Naive thymus-derived CD8-positive, alpha-beta T cell (primary cell): ENCODE measurements around the gene PHKG2. TPM values are rescaled to one million over a fixed set of nuclear protein-coding genes. Genes with fewer than 3 reads are reported as not detected.
A peak's percentile ranks its signal among the peaks of the same experiment; 100 is the strongest.
"Not testable (repeated sequence)": the region's sequence is repeated elsewhere in the genome, so short reads cannot be mapped to it uniquely, and the experiment has no call there.

ENCODE experiments used
- ATAC-seq, 2 donors: fragments of 150-1000 bp; cut with Tn5 transposase in 1 of 2; sonication (Bioruptor Pico), chemical (Tn5 transposase) in 1 of 2; 1 replicate in 1 of 2; 2 replicates in 1 of 2; pipeline ENCODE4 v1.10.0; 2021; ENCODE audit warnings: mild to moderate bottlenecking in 2 of 2, moderate library complexity in 2 of 2
- POLR2A ChIA-PET: fragments of 350-600 bp; sonication (Branson Sonifier 250); formaldehyde crosslinking; loops from one replicate; lab custom pipeline; 2021; ENCODE audit warnings: antibody characterized with exemption; lab: Charles Lee
- DNase-seq, 10 donors: peaks; one replicate each; pipeline versions ENCODE4 v3.0.0 to v3.0.0-alpha.2; 2020 to 2022
- H3K27ac Mint-ChIP-seq, 10 donors: one replicate each; pipeline ENCODE4 v1.8.0; 2020 to 2022; ENCODE audit warnings: mild to moderate bottlenecking in 10 of 10, mixed read lengths in 10 of 10, moderate library complexity in 4 of 10, inconsistent platforms in 1 of 10
- H3K27me3 Mint-ChIP-seq, 5 donors: one replicate each; pipeline ENCODE4 v1.8.0; 2021 to 2022; ENCODE audit warnings: mixed read lengths in 5 of 5
- H3K36me3 Mint-ChIP-seq, 3 donors: one replicate each; pipeline ENCODE4 v1.8.0; 2020 to 2022; ENCODE audit warnings: mixed read lengths in 3 of 3, mild to moderate bottlenecking in 2 of 3, inconsistent platforms in 1 of 3
- H3K4me1 Mint-ChIP-seq, 4 donors: one replicate each; pipeline ENCODE4 v1.8.0; 2021 to 2022; ENCODE audit warnings: mixed read lengths in 4 of 4
- H3K4me3 Mint-ChIP-seq, 10 donors: one replicate each; pipeline ENCODE4 v1.8.0; 2020 to 2022; ENCODE audit warnings: mild to moderate bottlenecking in 10 of 10, mixed read lengths in 10 of 10, moderate library complexity in 6 of 10, inconsistent platforms in 1 of 10
- H3K9me3 Mint-ChIP-seq, 9 donors: one replicate each; pipeline ENCODE4 v1.8.0; 2020 to 2022; ENCODE audit warnings: mixed read lengths in 9 of 9, mild to moderate bottlenecking in 3 of 9, inconsistent platforms in 1 of 9, moderate library complexity in 1 of 9
- polyA plus RNA-seq, 3 donors: library from polyadenylated mRNA; unstranded; fragments of 300-500 nt; fragmentation: Illumina TruSeq; gene quantifications; one replicate each; pipeline ENCODE4 v1.2.3, GENCODE V29; 2021
- total RNA-seq, 8 experiments: library from RNA in 2 of 8; stranded (reverse) in 2 of 8; gene quantifications; one replicate each; pipeline ENCODE4 v1.2.3 and lab custom pipeline; 2021 to 2026

The PHKG2 gene, protein sequence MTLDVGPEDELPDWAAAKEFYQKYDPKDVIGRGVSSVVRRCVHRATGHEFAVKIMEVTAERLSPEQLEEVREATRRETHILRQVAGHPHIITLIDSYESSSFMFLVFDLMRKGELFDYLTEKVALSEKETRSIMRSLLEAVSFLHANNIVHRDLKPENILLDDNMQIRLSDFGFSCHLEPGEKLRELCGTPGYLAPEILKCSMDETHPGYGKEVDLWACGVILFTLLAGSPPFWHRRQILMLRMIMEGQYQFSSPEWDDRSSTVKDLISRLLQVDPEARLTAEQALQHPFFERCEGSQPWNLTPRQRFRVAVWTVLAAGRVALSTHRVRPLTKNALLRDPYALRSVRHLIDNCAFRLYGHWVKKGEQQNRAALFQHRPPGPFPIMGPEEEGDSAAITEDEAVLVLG
- total RNA-seq = 10 to 100 TPM; 50.2 to 53.7 TPM
- 10 to 100 TPM; 39.7 to 43.1 (median 40.6) TPM for polyA plus RNA-seq
- 17.7 to 36.0 (median 23.2) reads per million in 6 experiments for total RNA-seq (lab: John Stamatoyannopoulos, UW)

DNA sequence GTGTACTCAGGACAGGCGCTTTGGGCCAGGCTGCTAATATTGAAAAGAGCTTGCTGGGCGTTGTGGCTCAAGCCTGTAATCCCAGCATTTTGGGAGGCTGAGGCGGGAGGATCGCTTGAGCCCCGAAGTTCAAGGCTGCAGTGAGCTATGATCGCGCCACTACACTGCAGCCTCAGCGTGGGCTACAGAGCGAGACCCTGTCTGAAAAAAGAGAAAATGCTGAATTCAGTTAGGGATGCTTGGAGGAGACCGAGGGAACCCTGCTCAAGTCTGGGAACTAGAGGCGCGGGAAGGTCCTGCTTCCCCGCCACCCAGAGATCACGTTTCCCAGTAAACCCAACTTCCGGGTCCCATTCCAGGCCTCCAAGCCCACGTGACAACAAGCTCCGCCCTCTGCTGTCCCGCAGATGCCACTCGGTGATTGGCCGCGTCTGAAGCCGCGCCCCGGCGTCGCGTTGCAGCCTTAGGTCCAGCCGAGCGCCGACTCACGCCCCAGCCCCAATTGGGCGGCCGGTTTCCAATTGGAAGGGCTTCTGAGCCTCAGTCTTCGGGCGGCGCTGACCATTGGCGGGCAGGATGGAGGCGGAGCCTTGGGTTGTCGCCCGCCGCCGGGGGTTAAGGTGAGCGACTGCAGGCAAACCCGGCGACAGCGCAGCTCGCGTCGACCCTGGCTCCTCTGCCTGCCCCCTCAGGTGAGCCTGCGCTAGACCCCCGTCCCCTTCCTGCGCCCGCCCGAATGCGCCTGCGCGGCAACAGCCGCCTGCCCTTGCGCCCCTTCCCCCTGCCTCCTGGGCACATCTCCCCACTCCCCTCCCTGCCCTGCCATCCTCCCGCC, at the start of gene PHKG2:
Gene PHKG2 (plus strand): TSS at position 627 of the 835 bp plus-strand sequence. CDS start 396 bp downstream, outside the sequence.
- Mint-ChIP-seq H3K27me3 (no peaks in the 10 kb centered on the region), H3K4me3 (peak within 1 kb of the TSS; percentile 84 to 95 (median 91)), H3K36me3 (peaks cover 0 to 36% (median 2%) of the 10 kb centered on the region in 3 donors), H3K9me3 (no peaks in the 10 kb centered on the region), H3K27ac (peak within 1 kb of the TSS; percentile 81 to 94 (median 91)), H3K4me1 (peaks cover 20 to 36% (median 27%) of the 10 kb centered on the region in 4 donors)
- ATAC-seq = peak; percentile 97
- POLR2A ChIA-PET = interaction anchor here (0.6 to 2.1 kb wide), 29 partner anchors 9 to 1098 kb away, joined by 3 to 11 read pairs (median 4); partner anchors contain the start of genes PRR14 and SRCAP
- peak; percentile 89 to 97 (median 94) for DNase-seq

DNA sequence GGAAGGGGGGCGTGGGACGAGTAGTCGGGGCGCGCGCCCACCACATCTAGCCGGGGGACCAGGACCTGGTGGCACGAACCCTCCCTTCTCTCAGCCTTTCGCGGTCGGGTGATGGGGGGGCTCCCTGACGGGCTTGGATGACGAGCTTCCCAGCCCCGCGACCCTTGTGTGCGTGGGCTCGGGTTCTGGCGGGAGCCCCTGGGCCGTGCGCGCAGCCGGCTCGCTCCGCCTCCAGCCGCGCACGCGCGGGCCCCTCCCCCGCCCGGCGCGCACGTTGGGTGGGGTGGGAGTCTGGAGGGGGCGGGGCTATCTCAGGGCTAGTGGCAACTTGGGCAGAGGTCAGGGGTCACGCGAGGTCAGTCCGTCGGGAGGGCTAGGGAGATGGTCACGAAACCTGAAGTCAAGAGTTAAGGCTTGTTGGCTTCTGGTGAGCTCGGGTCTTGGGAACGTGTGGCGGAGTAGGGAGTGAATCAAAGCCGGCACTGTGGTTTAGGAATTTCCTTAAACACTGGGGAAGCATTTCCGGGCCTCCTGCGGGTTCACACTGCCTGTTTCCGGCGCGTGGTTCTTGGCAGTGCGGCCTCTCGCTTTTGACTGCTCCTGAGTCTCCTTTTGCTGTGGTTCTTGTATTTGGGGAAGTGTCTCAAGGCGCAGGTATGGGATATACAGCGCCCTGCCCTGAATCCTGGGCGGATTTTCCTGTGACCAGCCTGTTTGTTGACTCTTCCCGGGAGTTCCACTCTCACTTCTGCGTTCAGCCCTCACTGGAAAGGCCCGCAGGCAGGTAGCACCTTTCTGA, 49.2 kb upstream of the PHKG2 start, which contains the start of gene SRCAP:
Gene SRCAP (plus strand): TSS at position 356 of the 799 bp plus-strand sequence. CDS start 1,654 bp downstream, outside the sequence.
- peak within 1 kb of the TSS; percentile 99 to 100 (median 100) for H3K27ac Mint-ChIP-seq
- H3K36me3 Mint-ChIP-seq = peaks cover 0 to 36% (median 6%) of the 10 kb centered on the region in 3 donors
- H3K4me1 Mint-ChIP-seq = peaks cover 11 to 39% (median 33%) of the 10 kb centered on the region in 4 donors
- no peaks in the 10 kb centered on the region for H3K9me3 Mint-ChIP-seq
- H3K4me3 Mint-ChIP-seq = peak within 1 kb of the TSS; percentile 93 to 98 (median 96)
- ATAC-seq (no peak), DNase-seq (peak in 6 of 10 donors; percentile 74 to 89 (median 78))
- POLR2A ChIA-PET = interaction anchor here (0.7 to 2.2 kb wide), 10 partner anchors 9 to 634 kb away, joined by 3 to 10 read pairs (median 4); partner anchors contain the start of genes ALDOA, FBRS, PHKG2 and PRR14
- H3K27me3 Mint-ChIP-seq = no peaks in the 10 kb centered on the region

DNA sequence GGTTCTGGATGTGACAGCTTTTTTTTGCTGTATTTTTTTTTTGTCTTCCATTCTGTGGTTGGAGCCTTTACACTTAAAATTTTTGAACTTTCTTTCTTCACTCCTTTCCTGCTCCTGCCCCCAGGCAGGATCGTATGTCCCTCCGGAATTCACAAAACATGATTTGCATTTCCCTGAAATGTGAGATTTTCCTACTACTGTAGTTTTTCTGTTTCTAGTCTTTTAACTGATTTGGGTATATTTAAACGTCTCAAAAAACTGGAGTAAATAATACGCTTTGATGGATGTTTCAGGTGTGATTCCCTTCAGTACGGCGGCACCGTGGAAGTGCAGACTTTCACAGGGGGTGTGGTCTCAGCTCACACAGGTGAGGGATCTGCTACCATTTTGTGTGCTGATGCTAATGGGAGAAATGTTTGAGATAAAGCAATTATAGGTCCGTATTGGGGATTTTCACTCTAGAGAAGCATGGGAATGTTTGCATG, 48.6 kb upstream of the PHKG2 start:
- no peak for DNase-seq
- H3K36me3 Mint-ChIP-seq = peaks cover 0 to 43% (median 9%) of the 10 kb centered on the region in 3 donors
- H3K9me3 Mint-ChIP-seq = no peaks in the 10 kb centered on the region
- ATAC-seq = no peak
- no peaks in the 10 kb centered on the region for H3K27me3 Mint-ChIP-seq
- peak overlapping the region; percentile 89 to 100 (median 100) for H3K27ac Mint-ChIP-seq
- peak overlapping the region; percentile 93 to 98 (median 96) for H3K4me3 Mint-ChIP-seq
- H3K4me1 Mint-ChIP-seq = peaks cover 11 to 37% (median 32%) of the 10 kb centered on the region in 4 donors
- POLR2A ChIA-PET = interaction anchor here (0.9 to 2.2 kb wide), 7 partner anchors 9 to 128 kb away, joined by 3 to 10 read pairs (median 6); partner anchors contain the start of genes FBRS, PRR14 and ZNF688

DNA sequence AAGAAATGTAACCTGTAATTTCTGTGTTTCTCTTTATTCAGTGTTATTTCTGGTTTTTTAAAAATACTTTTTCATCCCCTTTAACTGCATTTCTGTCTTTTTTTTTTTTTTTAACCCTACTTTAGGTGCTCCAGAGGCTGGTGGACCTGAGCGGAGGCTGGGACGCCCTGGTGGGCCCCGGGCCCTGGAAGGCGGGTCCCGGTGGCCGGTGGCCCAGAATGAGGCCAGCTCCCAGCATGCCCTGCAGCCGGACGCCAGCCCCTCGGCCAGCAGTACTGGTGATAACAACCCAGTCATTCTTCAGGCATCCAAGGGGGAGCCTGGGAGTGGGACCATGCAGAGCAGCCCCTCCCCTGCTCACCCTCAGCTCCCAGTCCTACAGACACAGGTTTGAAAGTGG, 47.7 kb upstream of the PHKG2 start:
- H3K4me1 Mint-ChIP-seq = peaks cover 11 to 33% (median 29%) of the 10 kb centered on the region in 4 donors
- H3K4me3 Mint-ChIP-seq = peak overlapping the region in 3 of 10 donors; percentile 93 to 98 (median 94)
- no peak for DNase-seq
- no peaks in the 10 kb centered on the region for H3K9me3 Mint-ChIP-seq
- H3K27me3 Mint-ChIP-seq = no peaks in the 10 kb centered on the region
- peak overlapping the region in 5 of 10 donors; percentile 33 to 100 (median 98) for H3K27ac Mint-ChIP-seq
- POLR2A ChIA-PET = interaction anchor here (0.6 to 2.2 kb wide), 2 partner anchors 129 to 156 kb away, joined by 4 to 10 read pairs; partner anchors contain the start of gene ZNF688
- H3K36me3 Mint-ChIP-seq = peaks cover 0 to 48% (median 9%) of the 10 kb centered on the region in 3 donors
- no peak for ATAC-seq

DNA sequence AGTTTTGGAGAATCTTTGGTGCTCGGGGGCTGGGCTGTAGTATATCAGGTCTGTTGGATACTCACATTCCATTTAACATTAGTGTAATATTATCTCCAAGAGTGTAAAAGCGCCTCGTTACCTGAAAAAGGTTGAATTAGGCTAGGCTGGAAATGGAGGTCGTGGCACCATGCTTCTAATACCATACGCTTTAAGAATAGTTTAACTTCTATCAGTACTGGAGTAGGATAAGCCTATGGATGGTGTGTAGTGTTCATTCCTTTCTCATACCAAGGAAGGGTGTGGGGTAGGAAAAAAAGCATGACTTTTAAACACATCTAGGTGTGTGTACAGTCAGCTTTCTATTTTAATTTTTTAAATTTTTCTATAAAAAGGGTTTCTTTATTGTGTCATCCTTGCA, 47.3 kb upstream of the PHKG2 start:
- Mint-ChIP-seq H3K27me3 (no peaks in the 10 kb centered on the region), H3K4me1 (peaks cover 11 to 33% (median 29%) of the 10 kb centered on the region in 4 donors), H3K4me3 (peak overlapping the region in 3 of 10 donors; percentile 7 to 55 (median 18)), H3K27ac (peak overlapping the region in 2 of 10 donors; percentile 51 to 68), H3K9me3 (no peaks in the 10 kb centered on the region), H3K36me3 (peaks cover 0 to 52% (median 9%) of the 10 kb centered on the region in 3 donors)
- ATAC-seq = no peak
- no peak for DNase-seq
- POLR2A ChIA-PET = interaction anchor here (2.2 kb wide), 1 partner anchor 129 kb away, joined by 10 read pairs; the partner anchor contains the start of gene ZNF688

DNA sequence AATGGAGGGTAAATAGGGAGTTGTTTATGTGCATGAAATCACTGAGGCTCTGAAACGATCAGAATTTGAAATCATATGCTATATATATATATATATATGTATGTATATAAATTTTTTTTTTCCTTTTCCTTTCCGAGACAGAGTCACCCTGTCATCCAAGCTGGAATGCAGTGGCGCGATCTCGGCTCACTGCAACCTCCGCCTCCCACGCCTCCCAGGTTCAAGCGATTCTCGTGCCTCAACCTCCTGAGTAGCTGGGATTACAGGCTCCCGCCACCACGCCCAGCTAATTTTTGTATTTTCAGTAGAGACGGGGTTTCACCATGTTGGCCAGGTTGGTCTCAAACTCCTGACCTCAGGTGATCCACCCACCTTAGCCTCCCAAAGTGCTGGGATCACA, 45.2 kb upstream of the PHKG2 start:
- H3K27me3 Mint-ChIP-seq, ATAC-seq, H3K9me3 Mint-ChIP-seq, DNase-seq: not testable (repeated sequence)
- POLR2A ChIA-PET = interaction anchor here (0.6 kb wide), 1 partner anchor 614 kb away, joined by 8 read pairs; no protein-coding TSS in a partner anchor
- Mint-ChIP-seq H3K4me3 (peak overlapping the region in 1 of 10 donors; percentile 34), H3K27ac (peak overlapping the region in 3 of 10 donors; percentile 59 to 75 (median 60)), H3K36me3 (peaks cover 7 to 73% (median 21%) of the 10 kb centered on the region in 3 donors), H3K4me1 (peaks cover 12 to 24% (median 23%) of the 10 kb centered on the region in 4 donors)

DNA sequence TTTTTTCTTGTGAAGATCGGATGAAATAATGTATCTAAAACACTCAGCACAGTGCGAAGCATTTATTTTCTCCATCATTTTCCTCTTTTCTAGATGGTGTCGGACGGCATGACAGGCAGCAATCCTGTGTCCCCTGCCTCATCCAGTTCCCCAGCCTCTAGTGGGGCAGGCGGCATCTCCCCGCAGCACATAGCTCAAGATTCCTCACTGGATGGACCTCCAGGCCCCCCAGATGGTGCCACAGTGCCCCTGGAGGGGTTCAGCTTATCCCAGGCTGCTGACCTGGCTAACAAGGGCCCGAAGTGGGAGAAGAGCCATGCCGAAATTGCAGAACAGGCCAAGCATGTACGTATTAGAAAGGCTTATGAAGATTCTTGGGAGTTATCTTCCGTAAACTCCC, 44.3 kb upstream of the PHKG2 start:
- Mint-ChIP-seq H3K4me3 (no peak overlapping the region), H3K36me3 (peaks cover 7 to 81% (median 21%) of the 10 kb centered on the region in 3 donors), H3K4me1 (peaks cover 12 to 24% (median 22%) of the 10 kb centered on the region in 4 donors), H3K9me3 (no peaks in the 10 kb centered on the region), H3K27me3 (no peaks in the 10 kb centered on the region), H3K27ac (no peak overlapping the region)
- POLR2A ChIA-PET = no interaction called here
- ATAC-seq (no peak), DNase-seq (peak in 1 of 10 donors; percentile 3)

DNA sequence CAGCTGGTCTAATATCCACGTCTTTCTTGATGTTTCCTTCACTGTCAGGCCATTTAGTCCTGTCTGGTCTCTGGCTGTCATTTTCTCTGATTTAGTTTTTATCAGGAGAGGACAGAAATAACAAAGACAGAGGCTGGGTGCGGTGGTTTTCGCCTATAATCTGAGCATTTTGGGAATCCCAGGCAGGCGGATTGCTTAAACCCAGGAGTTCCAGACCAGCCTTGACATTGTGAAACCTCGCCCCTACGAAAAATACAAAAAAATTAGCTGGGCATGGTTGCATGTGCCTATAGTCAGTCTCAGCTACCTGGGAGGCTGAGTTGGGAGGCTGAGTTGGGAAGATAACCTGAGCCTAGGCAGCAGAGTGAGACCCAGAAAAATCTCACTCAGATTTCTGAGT, 42.2 kb upstream of the PHKG2 start:
- DNase-seq (peak in 1 of 10 donors; percentile 24), ATAC-seq (no peak)
- POLR2A ChIA-PET = interaction anchor here (1.1 kb wide), 1 partner anchor 22 kb away, joined by 3 read pairs; no protein-coding TSS in a partner anchor
- Mint-ChIP-seq H3K4me1 (peaks cover 2 to 10% (median 7%) of the 10 kb centered on the region in 4 donors), H3K9me3 (no peaks in the 10 kb centered on the region), H3K27ac (no peak overlapping the region), H3K27me3 (no peaks in the 10 kb centered on the region), H3K36me3 (peaks cover 7 to 91% (median 23%) of the 10 kb centered on the region in 3 donors), H3K4me3 (no peak overlapping the region)

DNA sequence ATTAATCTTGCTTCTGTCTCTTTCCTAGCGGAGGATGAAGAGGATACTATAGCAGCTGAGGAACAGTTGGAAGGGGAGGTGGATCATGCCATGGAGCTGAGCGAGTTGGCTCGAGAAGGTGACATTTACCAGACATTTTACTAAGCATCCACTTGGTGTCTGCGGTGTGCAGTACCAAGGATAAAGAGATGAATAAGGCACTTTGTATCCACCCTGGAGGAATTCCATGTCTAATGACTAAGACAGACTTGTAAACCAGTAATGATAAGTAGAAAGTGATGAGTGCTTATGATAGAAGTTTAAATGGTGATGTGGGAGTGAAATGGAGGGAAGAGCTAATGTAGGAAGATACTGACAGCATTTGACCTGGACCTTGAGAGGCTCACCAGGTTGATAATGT, 37.3 kb upstream of the PHKG2 start:
- Mint-ChIP-seq H3K4me1 (peaks cover 14 to 25% (median 21%) of the 10 kb centered on the region in 4 donors), H3K4me3 (peak overlapping the region in 1 of 10 donors; percentile 22), H3K36me3 (peaks cover 29 to 95% (median 52%) of the 10 kb centered on the region in 3 donors), H3K9me3 (no peaks in the 10 kb centered on the region), H3K27ac (peak overlapping the region in 4 of 10 donors; percentile 11 to 85 (median 44)), H3K27me3 (no peaks in the 10 kb centered on the region)
- DNase-seq = no peak
- POLR2A ChIA-PET = interaction anchor here (0.6 to 1.7 kb wide), 2 partner anchors 9 to 12 kb away, joined by 4 to 6 read pairs; partner anchors contain the start of gene SRCAP
- ATAC-seq = no peak

DNA sequence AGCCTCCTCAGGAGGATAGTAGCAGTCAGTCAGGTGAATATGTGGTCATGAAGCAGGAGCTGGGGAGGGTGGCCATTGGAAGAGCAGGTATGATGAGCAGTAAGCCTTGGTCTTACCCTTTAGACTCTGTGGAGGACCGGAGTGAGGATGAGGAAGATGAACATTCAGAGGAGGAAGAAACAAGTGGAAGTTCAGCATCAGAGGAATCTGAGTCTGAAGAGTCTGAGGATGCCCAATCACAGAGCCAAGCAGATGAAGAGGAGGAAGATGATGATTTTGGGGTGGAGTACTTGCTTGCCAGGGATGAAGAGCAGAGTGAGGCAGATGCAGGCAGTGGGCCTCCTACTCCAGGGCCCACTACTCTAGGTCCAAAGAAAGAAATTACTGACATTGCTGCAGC, 36.5 kb upstream of the PHKG2 start:
- POLR2A ChIA-PET = interaction anchor here (1.7 kb wide), 1 partner anchor 12 kb away, joined by 6 read pairs; the partner anchor contains the start of gene SRCAP
- H3K27ac Mint-ChIP-seq = peak overlapping the region in 7 of 10 donors; percentile 11 to 79 (median 54)
- ATAC-seq (no peak), DNase-seq (peak in 1 of 10 donors; percentile 6)
- peak overlapping the region in 1 of 10 donors; percentile 38 for H3K4me3 Mint-ChIP-seq
- peaks cover 22 to 30% (median 26%) of the 10 kb centered on the region in 4 donors for H3K4me1 Mint-ChIP-seq
- H3K9me3 Mint-ChIP-seq = no peaks in the 10 kb centered on the region
- H3K27me3 Mint-ChIP-seq = no peaks in the 10 kb centered on the region
- peaks cover 34 to 95% (median 54%) of the 10 kb centered on the region in 3 donors for H3K36me3 Mint-ChIP-seq
